Measurements from ENCODE around the gene FBXW7.

FBXW7 gene

DNA sequence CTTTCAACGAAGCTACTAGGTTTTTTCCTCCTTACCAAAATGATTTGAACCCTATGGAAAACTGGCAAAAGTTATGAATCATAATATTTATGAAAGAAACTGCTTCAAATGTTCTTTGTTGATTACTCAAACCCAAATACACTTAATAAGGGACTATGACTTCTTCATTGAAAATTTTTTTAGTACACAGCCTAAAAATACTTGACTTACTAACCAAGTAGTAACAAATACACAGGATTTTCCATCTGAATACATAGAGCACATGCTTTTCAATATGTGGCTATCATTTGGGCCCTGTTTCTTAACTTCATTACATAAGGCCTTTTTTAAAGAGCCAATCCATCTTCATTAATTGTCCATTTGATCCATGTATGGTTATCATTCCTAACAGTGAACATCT is 171.5 kb downstream of the FBXW7 start:
- H3K36me3 ChIP-seq (ENCODE audit: control insufficient read depth in 1 of 2, insufficient read depth in 2 of 2, low read length in 2 of 2), result no peaks in the 10 kb centered on the region
- no peak overlapping the region for H3K4ac ChIP-seq (ENCODE audit: low read depth, low read length)

DNA sequence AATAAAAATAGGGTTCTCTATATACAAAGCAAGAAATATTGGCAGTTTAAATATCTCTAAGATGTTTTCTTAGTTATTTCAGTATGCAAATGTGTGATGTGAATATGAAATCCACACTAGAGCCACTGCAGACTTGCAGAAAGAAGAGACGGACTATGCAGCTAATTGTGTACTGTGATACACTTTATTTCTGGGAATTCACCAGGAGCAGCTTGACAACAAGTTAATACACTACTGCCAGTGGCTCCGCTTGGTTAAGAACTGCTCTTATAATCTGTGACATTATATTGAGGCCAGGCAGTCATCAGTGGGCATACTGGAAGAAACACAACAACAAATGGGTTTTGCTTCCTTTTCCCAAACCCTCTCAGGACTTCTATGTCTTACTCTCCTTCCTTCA is 172.0 kb downstream of the FBXW7 start:
- H3K9me3 ChIP-seq (ENCODE audit: insufficient read depth, low read depth, low read length), result no peaks in the 10 kb centered on the region
- no peaks in the 10 kb centered on the region for H3K79me2 ChIP-seq (ENCODE audit: control insufficient read depth, insufficient read depth, low read length, poor library complexity)
- no peak overlapping the region for H2BK5ac ChIP-seq (ENCODE audit: low read depth, low read length, poor library complexity)
- H2AFZ ChIP-seq (ENCODE audit: insufficient read depth, low read length, poor library complexity), result no peak overlapping the region
- no peak overlapping the region for H3K9ac ChIP-seq (ENCODE audit: low read length)
- no peak overlapping the region for H4K91ac ChIP-seq (ENCODE audit: low read depth, low read length)
- H3K27ac ChIP-seq (ENCODE audit: low read depth, low read length), result no peak overlapping the region
- H3K27me3 ChIP-seq (ENCODE audit: insufficient read depth, low read length), result no peaks in the 10 kb centered on the region
- H2BK120ac ChIP-seq (ENCODE audit: insufficient read depth, low read length, poor library complexity), result no peak overlapping the region
- H3K4me3 ChIP-seq (ENCODE audit: low read depth, low read length), result no peak overlapping the region
- no peak for DNase-seq
- no peak overlapping the region for H4K8ac ChIP-seq (ENCODE audit: low read depth, low read length)
- H2BK12ac ChIP-seq (ENCODE audit: low read length), result no peak overlapping the region
- H3K14ac ChIP-seq (ENCODE audit: low read length), result no peak overlapping the region
- H3K4me1 ChIP-seq (ENCODE audit: control insufficient read depth in 1 of 2, insufficient read depth in 2 of 2, low read length in 2 of 2), result no peaks in the 10 kb centered on the region
- no peak overlapping the region for H3K4ac ChIP-seq (ENCODE audit: low read depth, low read length)
- H4K12ac ChIP-seq (ENCODE audit: low read depth, low read length), result no peak overlapping the region
- no peak overlapping the region for H3K4me2 ChIP-seq (ENCODE audit: low read length)
- no peak overlapping the region for H3K23ac ChIP-seq (ENCODE audit: low read length)
- no peak overlapping the region for H2AK5ac ChIP-seq (ENCODE audit: low read length)
- no peaks in the 10 kb centered on the region for H3K79me1 ChIP-seq (ENCODE audit: low read length)
- no peak overlapping the region for H3K18ac ChIP-seq (ENCODE audit: low read length)
- no CpG with 5 or more reads among the region's 2 CpGs for WGBS (ENCODE audit: extremely low coverage, insufficient coverage, insufficient read length)
- H3K36me3 ChIP-seq (ENCODE audit: control insufficient read depth in 1 of 2, insufficient read depth in 2 of 2, low read length in 2 of 2), result no peaks in the 10 kb centered on the region

More for the DNA sequence above, 171.5 kb downstream of the FBXW7 start:
- no peak overlapping the region for H3K14ac ChIP-seq (ENCODE audit: low read length)
- H3K4me1 ChIP-seq (ENCODE audit: control insufficient read depth in 1 of 2, insufficient read depth in 2 of 2, low read length in 2 of 2), result no peaks in the 10 kb centered on the region
- H3K9ac ChIP-seq (ENCODE audit: low read length), result no peak overlapping the region
- no peak overlapping the region for H3K4me3 ChIP-seq (ENCODE audit: low read depth, low read length)
- H4K12ac ChIP-seq (ENCODE audit: low read depth, low read length), result no peak overlapping the region
- no peak overlapping the region for H3K27ac ChIP-seq (ENCODE audit: low read depth, low read length)
- no peaks in the 10 kb centered on the region for H3K79me1 ChIP-seq (ENCODE audit: low read length)
- no peak overlapping the region for H3K18ac ChIP-seq (ENCODE audit: low read length)
- no peak overlapping the region for H2BK12ac ChIP-seq (ENCODE audit: low read length)
- no peaks in the 10 kb centered on the region for H3K27me3 ChIP-seq (ENCODE audit: insufficient read depth, low read length)
- no peak overlapping the region for H4K8ac ChIP-seq (ENCODE audit: low read depth, low read length)
- no peak for DNase-seq
- H4K91ac ChIP-seq (ENCODE audit: low read depth, low read length), result no peak overlapping the region
- no peak overlapping the region for H3K23ac ChIP-seq (ENCODE audit: low read length)
- no peak overlapping the region for H2BK120ac ChIP-seq (ENCODE audit: insufficient read depth, low read length, poor library complexity)
- H2AK5ac ChIP-seq (ENCODE audit: low read length), result no peak overlapping the region
- no peak overlapping the region for H3K4me2 ChIP-seq (ENCODE audit: low read length)
- H3K79me2 ChIP-seq (ENCODE audit: control insufficient read depth, insufficient read depth, low read length, poor library complexity), result no peaks in the 10 kb centered on the region
- H2AFZ ChIP-seq (ENCODE audit: insufficient read depth, low read length, poor library complexity), result no peak overlapping the region
- no peak overlapping the region for H2BK5ac ChIP-seq (ENCODE audit: low read depth, low read length, poor library complexity)
- no peaks in the 10 kb centered on the region for H3K9me3 ChIP-seq (ENCODE audit: insufficient read depth, low read depth, low read length)
- WGBS (ENCODE audit: extremely low coverage, insufficient coverage, insufficient read length), result no CpG with 5 or more reads among the region's 1 CpG

DNA sequence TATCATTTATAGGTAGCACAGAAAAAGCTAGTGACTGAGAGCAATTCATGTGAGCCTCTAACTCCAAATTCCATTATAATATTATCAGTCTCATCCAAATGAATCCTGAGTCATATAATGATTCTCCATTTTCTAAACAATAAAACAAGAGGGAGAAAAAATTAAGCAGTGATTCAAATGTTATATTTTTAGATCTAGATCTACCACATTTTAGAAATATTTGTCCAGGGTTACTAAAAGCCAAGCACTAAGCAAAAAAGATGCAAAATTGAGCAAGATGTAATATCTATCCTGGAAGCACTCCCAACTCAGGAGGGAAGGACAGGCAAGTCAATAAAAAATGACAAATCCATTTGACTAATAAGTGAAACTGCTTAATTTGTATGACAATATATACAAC is 172.8 kb downstream of the FBXW7 start:
- no peak overlapping the region for H3K27ac ChIP-seq (ENCODE audit: low read depth, low read length)
- H3K4ac ChIP-seq (ENCODE audit: low read depth, low read length), result no peak overlapping the region
- no peak overlapping the region for H3K4me3 ChIP-seq (ENCODE audit: low read depth, low read length)
- no peak overlapping the region for H2BK5ac ChIP-seq (ENCODE audit: low read depth, low read length, poor library complexity)
- no peak overlapping the region for H3K4me2 ChIP-seq (ENCODE audit: low read length)
- no peak overlapping the region for H2BK120ac ChIP-seq (ENCODE audit: insufficient read depth, low read length, poor library complexity)
- H4K12ac ChIP-seq (ENCODE audit: low read depth, low read length), result no peak overlapping the region
- no peak overlapping the region for H3K9ac ChIP-seq (ENCODE audit: low read length)
- H4K8ac ChIP-seq (ENCODE audit: low read depth, low read length), result no peak overlapping the region
- no peaks in the 10 kb centered on the region for H3K36me3 ChIP-seq (ENCODE audit: control insufficient read depth in 1 of 2, insufficient read depth in 2 of 2, low read length in 2 of 2)
- no peak overlapping the region for H2BK12ac ChIP-seq (ENCODE audit: low read length)
- no peak overlapping the region for H3K23ac ChIP-seq (ENCODE audit: low read length)
- H3K79me1 ChIP-seq (ENCODE audit: low read length), result no peaks in the 10 kb centered on the region
- H3K27me3 ChIP-seq (ENCODE audit: insufficient read depth, low read length), result no peaks in the 10 kb centered on the region
- no peak overlapping the region for H3K18ac ChIP-seq (ENCODE audit: low read length)
- no peak overlapping the region for H2AFZ ChIP-seq (ENCODE audit: insufficient read depth, low read length, poor library complexity)
- no peak overlapping the region for H2AK5ac ChIP-seq (ENCODE audit: low read length)
- H3K9me3 ChIP-seq (ENCODE audit: insufficient read depth, low read depth, low read length), result no peaks in the 10 kb centered on the region
- no peak overlapping the region for H3K14ac ChIP-seq (ENCODE audit: low read length)
- no peaks in the 10 kb centered on the region for H3K4me1 ChIP-seq (ENCODE audit: control insufficient read depth in 1 of 2, insufficient read depth in 2 of 2, low read length in 2 of 2)
- H4K91ac ChIP-seq (ENCODE audit: low read depth, low read length), result no peak overlapping the region
- peak in 1 of 2 donors; percentile 20 for DNase-seq
- H3K79me2 ChIP-seq (ENCODE audit: control insufficient read depth, insufficient read depth, low read length, poor library complexity), result no peaks in the 10 kb centered on the region

DNA sequence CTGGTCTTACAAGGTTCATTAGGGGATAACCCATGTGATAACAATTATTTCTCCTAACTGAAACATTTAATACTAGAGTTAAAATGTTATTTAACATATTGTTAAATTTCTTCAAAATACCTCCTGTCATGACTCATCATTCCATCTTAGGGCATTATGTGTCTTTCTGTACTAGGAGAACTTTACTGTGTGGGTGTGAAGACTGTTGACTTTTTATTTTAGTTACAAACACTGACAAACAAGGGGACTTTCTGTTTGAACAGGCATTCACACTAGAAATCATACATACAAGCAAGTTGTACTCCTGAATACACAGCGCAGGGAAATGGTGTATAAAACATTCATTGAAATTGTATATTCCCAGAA is 175.9 kb downstream of the FBXW7 start:
- no peaks in the 10 kb centered on the region for H3K9me3 ChIP-seq (ENCODE audit: insufficient read depth, low read depth, low read length)
- H3K18ac ChIP-seq (ENCODE audit: low read length), result no peak overlapping the region
- H4K91ac ChIP-seq (ENCODE audit: low read depth, low read length), result no peak overlapping the region
- H3K4me3 ChIP-seq (ENCODE audit: low read depth, low read length), result no peak overlapping the region
- no peak overlapping the region for H2BK120ac ChIP-seq (ENCODE audit: insufficient read depth, low read length, poor library complexity)
- H4K12ac ChIP-seq (ENCODE audit: low read depth, low read length), result no peak overlapping the region
- DNase-seq, result no peak
- no peak overlapping the region for H3K9ac ChIP-seq (ENCODE audit: low read length)
- H3K4ac ChIP-seq (ENCODE audit: low read depth, low read length), result no peak overlapping the region
- no peaks in the 10 kb centered on the region for H3K4me1 ChIP-seq (ENCODE audit: control insufficient read depth in 1 of 2, insufficient read depth in 2 of 2, low read length in 2 of 2)
- no peaks in the 10 kb centered on the region for H3K27me3 ChIP-seq (ENCODE audit: insufficient read depth, low read length)
- no peaks in the 10 kb centered on the region for H3K36me3 ChIP-seq (ENCODE audit: control insufficient read depth in 1 of 2, insufficient read depth in 2 of 2, low read length in 2 of 2)
- no peak overlapping the region for H4K8ac ChIP-seq (ENCODE audit: low read depth, low read length)
- H2BK12ac ChIP-seq (ENCODE audit: low read length), result no peak overlapping the region
- H2BK5ac ChIP-seq (ENCODE audit: low read depth, low read length, poor library complexity), result no peak overlapping the region
- no peak overlapping the region for H2AFZ ChIP-seq (ENCODE audit: insufficient read depth, low read length, poor library complexity)
- H3K4me2 ChIP-seq (ENCODE audit: low read length), result no peak overlapping the region
- no peaks in the 10 kb centered on the region for H3K79me1 ChIP-seq (ENCODE audit: low read length)
- no peak overlapping the region for H3K14ac ChIP-seq (ENCODE audit: low read length)
- no peak overlapping the region for H3K27ac ChIP-seq (ENCODE audit: low read depth, low read length)
- H3K23ac ChIP-seq (ENCODE audit: low read length), result no peak overlapping the region
- no peak overlapping the region for H2AK5ac ChIP-seq (ENCODE audit: low read length)
- WGBS (ENCODE audit: extremely low coverage, insufficient coverage, insufficient read length), result no CpG with 5 or more reads among the region's 1 CpG
- H3K79me2 ChIP-seq (ENCODE audit: control insufficient read depth, insufficient read depth, low read length, poor library complexity), result no peaks in the 10 kb centered on the region
